IMR-90 (cell line): ENCODE measurements around the gene PCP4. TPM values are rescaled to one million over a fixed set of nuclear protein-coding genes. Genes with fewer than 3 reads are reported as not detected.

Source experiments
- ATAC-seq: fragments of 200-7000 bp; cut with Tn5 transposase; 2 replicates; pipeline ENCODE4 v1.9.1; 2020; ENCODE audit warnings: low read depth, mild to moderate bottlenecking, moderate library complexity
- BruUV-seq: library from RNA; stranded (reverse); fragments of 400-500 nt; replicated peaks from 2 replicates; lab custom pipeline; 2021; lab: Mats Ljungman, UMichigan
- CTCF ChIA-PET: fragments of 300-600 bp; formaldehyde crosslinking; extraction: SDS; loops from one replicate; lab custom pipeline; 2021; ENCODE audit warnings: antibody characterized with exemption; lab: Yijun Ruan, JAX
- POLR2A ChIA-PET: fragments of 300-600 bp; sonication (Branson Sonifier 250); formaldehyde crosslinking; loops from one replicate; lab custom pipeline; 2022; ENCODE audit warnings: antibody characterized with exemption; ENCODE audit not compliant: unreplicated experiment; lab: Charles Lee
- DNase-seq: peaks from one replicate; pipeline ENCODE4 v3.0.0; 2013
- H2AFZ ChIP-seq: replicated peaks from 2 replicates; pipeline ENCODE3; 2013; ENCODE audit warnings: low read length, mild to moderate bottlenecking; ENCODE audit not compliant: poor library complexity
- H2AK5ac ChIP-seq: 2 replicates; pipeline ENCODE4 v1.6.1; 2013; ENCODE audit warnings: low read depth, low read length, inconsistent platforms
- H2AK9ac ChIP-seq: replicated peaks from 2 replicates; pipeline ENCODE3; 2013; ENCODE audit warnings: mild to moderate bottlenecking, low read depth, low read length, moderate library complexity; ENCODE audit not compliant: poor library complexity
- H2BK120ac ChIP-seq: 2 replicates; pipeline ENCODE4 v1.6.1; 2013; ENCODE audit warnings: low read depth, low read length, inconsistent platforms
- H2BK15ac ChIP-seq: 3 replicates; pipeline ENCODE4 v1.6.1; 2013; ENCODE audit warnings: low read depth, low read length, inconsistent platforms
- H2BK20ac ChIP-seq: 2 replicates; pipeline ENCODE4 v1.6.1; 2013; ENCODE audit warnings: low read depth, mild to moderate bottlenecking, inconsistent platforms, low read length, moderate library complexity
- H2BK5ac ChIP-seq: 2 replicates; pipeline ENCODE4 v1.6.1; 2013; ENCODE audit warnings: mild to moderate bottlenecking, low read depth, low read length, inconsistent platforms; ENCODE audit not compliant: poor library complexity, severe bottlenecking
- H3K14ac ChIP-seq: replicated peaks from 2 replicates; pipeline ENCODE4 v1.6.1; 2013; ENCODE audit warnings: low read depth, low read length, inconsistent platforms
- H3K18ac ChIP-seq: 2 replicates; pipeline ENCODE4 v1.6.1; 2013; ENCODE audit warnings: low read depth, low read length, control low read depth
- H3K23ac ChIP-seq: 2 replicates; pipeline ENCODE4 v1.6.1; 2013; ENCODE audit warnings: low read depth, low read length, inconsistent platforms
- H3K27ac ChIP-seq: 2 replicates; pipeline ENCODE4 v1.5.1; 2013; ENCODE audit warnings: mild to moderate bottlenecking, control low read depth, low read length; ENCODE audit not compliant: insufficient read depth
- H3K27me3 ChIP-seq: 2 replicates; pipeline ENCODE4 v1.6.1; 2013; ENCODE audit warnings: low read length; ENCODE audit not compliant: control insufficient read depth, insufficient read depth
- H3K36me3 ChIP-seq: 2 replicates; pipeline ENCODE4 v1.6.1; 2013; ENCODE audit warnings: low read length, mixed read lengths; ENCODE audit not compliant: control insufficient read depth, insufficient read depth
- H3K4ac ChIP-seq: 2 replicates; pipeline ENCODE4 v1.6.1; 2013; ENCODE audit warnings: low read depth, low read length, inconsistent platforms
- H3K4me1 ChIP-seq: 2 replicates; pipeline ENCODE4 v1.6.1; 2013; ENCODE audit warnings: low read length, mixed read lengths; ENCODE audit not compliant: control insufficient read depth, insufficient read depth
- H3K4me2 ChIP-seq: 2 replicates; pipeline ENCODE4 v1.6.1; 2013; ENCODE audit warnings: low read depth, mild to moderate bottlenecking, control low read depth, low read length, moderate library complexity
- H3K4me3 ChIP-seq: 2 replicates; pipeline ENCODE4 v1.5.1; 2013; ENCODE audit warnings: low read depth, mild to moderate bottlenecking, control low read depth, low read length, moderate library complexity; ENCODE audit not compliant: insufficient read depth
- H3K56ac ChIP-seq: 2 replicates; pipeline ENCODE4 v1.6.1; 2013; ENCODE audit warnings: low read length, inconsistent platforms; ENCODE audit not compliant: insufficient read depth; ENCODE audit errors: extremely low read depth
- H3K79me1 ChIP-seq, 2 experiments: 2 replicates each; pipeline ENCODE4 v1.6.1; 2013; ENCODE audit warnings: low read length in 2 of 2, inconsistent platforms in 1 of 2, low read depth in 1 of 2
- H3K9ac ChIP-seq: 2 replicates; pipeline ENCODE4 v1.6.1; 2013; ENCODE audit warnings: low read depth, low read length, control low read depth
- H3K9me1 ChIP-seq: 2 replicates; pipeline ENCODE4 v1.6.1; 2013; ENCODE audit warnings: low read length, inconsistent platforms; ENCODE audit not compliant: insufficient read depth
- H3K9me3 ChIP-seq: 2 replicates; pipeline ENCODE4 v1.6.1; 2013; ENCODE audit warnings: low read length; ENCODE audit not compliant: control insufficient read depth, insufficient read depth
- H4K20me1 ChIP-seq: 2 replicates; pipeline ENCODE4 v1.6.1; 2013; ENCODE audit warnings: low read length, inconsistent platforms; ENCODE audit not compliant: insufficient read depth
- H4K5ac ChIP-seq: 2 replicates; pipeline ENCODE4 v1.6.1; 2013; ENCODE audit warnings: mild to moderate bottlenecking, low read depth, low read length, control low read depth
- H4K8ac ChIP-seq, 2 experiments: 2 replicates each; pipeline ENCODE4 v1.6.1; 2013; ENCODE audit warnings: low read depth in 2 of 2, low read length in 2 of 2, control low read depth in 1 of 2, inconsistent platforms in 1 of 2
- H4K91ac ChIP-seq: 2 replicates; pipeline ENCODE4 v1.6.1; 2013; ENCODE audit warnings: low read depth, low read length, inconsistent platforms; ENCODE audit not compliant: insufficient read depth
- CEBPB ChIP-seq: IDR thresholded peaks from 2 replicates; pipeline ENCODE4 v1.6.1; 2012; ENCODE audit warnings: low read depth, low read length, improper control_type of control experiment
- CHD1 ChIP-seq: IDR thresholded peaks from 2 replicates; pipeline ENCODE4 v1.6.1; 2012; ENCODE audit warnings: low read depth, low read length, improper control_type of control experiment
- ELK1 ChIP-seq: fragments of 150-350 bp; IDR thresholded peaks from 2 replicates; pipeline ENCODE4 v1.6.1; 2016; ENCODE audit warnings: low read depth, mild to moderate bottlenecking, low read length, moderate library complexity, borderline replicate concordance
- FOS ChIP-seq: fragments of 150-350 bp; IDR thresholded peaks from 2 replicates; pipeline ENCODE4 v1.6.1; 2016; ENCODE audit warnings: low read depth, low read length
- MAFK ChIP-seq: IDR thresholded peaks from 2 replicates; pipeline ENCODE4 v1.6.1; 2012; ENCODE audit warnings: low read depth, low read length, improper control_type of control experiment
- MAZ ChIP-seq: IDR thresholded peaks from 2 replicates; pipeline ENCODE4 v1.6.1; 2012; ENCODE audit warnings: low read depth, mild to moderate bottlenecking, low read length, improper control_type of control experiment, moderate library complexity, borderline replicate concordance
- MXI1 ChIP-seq: IDR thresholded peaks from 2 replicates; pipeline ENCODE4 v1.6.1; 2012; ENCODE audit warnings: low read depth, mild to moderate bottlenecking, low read length, moderate library complexity, borderline replicate concordance
- RAD21 ChIP-seq: IDR thresholded peaks from 2 replicates; pipeline ENCODE4 v1.6.1; 2012; ENCODE audit warnings: low read length, improper control_type of control experiment
- RFX5 ChIP-seq: IDR thresholded peaks from 2 replicates; pipeline ENCODE4 v1.8.0; 2012; ENCODE audit warnings: low read depth, mild to moderate bottlenecking, low read length, moderate library complexity
- whole genome bisulfite sequencing, 2 experiments: methylation state at CpG; one replicate each; pipeline versions ENCODE4 v1.1.5 to v1.1.7; 2013; ENCODE audit warnings: missing lambda C conversion rate in 2 of 2; ENCODE audit not compliant: insufficient read length in 1 of 2; ENCODE audit errors: extremely low coverage in 2 of 2; 5-methylcytosine and 5-hydroxymethylcytosine counted together
- dilution Hi-C: fragments of 300-500 bp; cut with HindIII; formaldehyde crosslinking; loops from one replicate; pipeline ENCODE4 v1.14.3; 2018; ENCODE audit warnings: low sequenced_read_pairs; ENCODE audit not compliant: unreplicated experiment
- in situ Hi-C: fragments of 300-500 bp; cut with MboI; formaldehyde crosslinking; loops from 3 replicates; pipeline ENCODE4 v1.14.3; 2019; ENCODE audit warnings: low sequenced_read_pairs, inconsistent platforms, mixed read lengths
- intact Hi-C: fragments of 100-400 bp; cut with micrococcal nuclease; formaldehyde crosslinking; loops from 2 replicates; pipeline ENCODE4 v1.10.0; 2022
- polyA plus RNA-seq, 3 experiments: library from polyadenylated mRNA; depleted of rRNA; stranded (reverse); fragments of >200 nt; gene quantifications; 2 replicates each; pipeline ENCODE4 v1.2.3, GENCODE V29; 2012; ENCODE audit warnings: low replicate concordance in 1 of 3
- total RNA-seq: library from RNA; depleted of rRNA; stranded (reverse); fragments of >200 nt; gene quantifications from 2 replicates; pipeline ENCODE4 v1.2.3, GENCODE V29; 2012

The PCP4 gene
- total and polyA plus RNA-seq, 2 of the 4 experiments (the other 2 are of a cell fraction): not detected

- ChIA-PET POLR2A (no interaction called here), CTCF (no interaction called here)
- Histone ChIP-seq H3K27me3 (no peaks in the 10 kb centered on the region), H3K4me1 (no peaks in the 10 kb centered on the region), H3K4me3 (no peak overlapping the region), H2BK20ac (no peak overlapping the region), H2BK15ac (no peak overlapping the region), H3K9me3 (peaks cover 40% of the 10 kb centered on the region), H3K9me1 (no peaks in the 10 kb centered on the region), H3K4ac (no peak overlapping the region), H3K27ac (no peak overlapping the region), H4K91ac (no peak overlapping the region), H4K20me1 (no peaks in the 10 kb centered on the region), H2AFZ (no peak overlapping the region), H3K36me3 (no peaks in the 10 kb centered on the region), H4K5ac (no peak overlapping the region), H3K14ac (no peak overlapping the region), H2BK5ac (no peak overlapping the region), H3K18ac (no peak overlapping the region), H2AK9ac (no peak overlapping the region), H3K23ac (no peak overlapping the region), H3K56ac (no peak overlapping the region), H2AK5ac (no peak overlapping the region), H3K4me2 (no peak overlapping the region), H4K8ac (no peak overlapping the region), H2BK120ac (no peak overlapping the region), H3K9ac (no peak overlapping the region), H3K79me1 (no peaks in the 10 kb centered on the region)
- DNase-seq (no peak), ATAC-seq (no peak)
- 45% methylated on average over 8 of the region's 14 CpGs; no CpG with 5 or more reads in 1 of the 2 experiments for WGBS, 2 experiments
- in situ Hi-C loops (no loop called here), dilution Hi-C loops (no loop called here), intact Hi-C loops (no loop called here)
- BruUV-seq: no TSS peak
- no peak for TF ChIP-seq MAZ
- no peak for TF ChIP-seq RFX5
- no peak for TF ChIP-seq FOS
- no peak for TF ChIP-seq MAFK
- no peak for TF ChIP-seq CHD1
- no peak for TF ChIP-seq ELK1
- no peak for TF ChIP-seq CEBPB
- no peak for TF ChIP-seq RAD21
- no peak for TF ChIP-seq MXI1
Measured at GRCh38 chr21:39852726-39853500, 14.3 kb upstream of the PCP4 start.
